OCI-LY3 (cell line): ENCODE measurements around the gene CXXC1.

Source experiments
- H2AFZ ChIP-seq: fragments of 200-600, 300-600 bp; shearing (Covaris generic); 2 replicates; pipeline ENCODE4 v1.6.0; 2014; ENCODE audit warnings: antibody characterized with exemption, low read depth, low read length
- H3K27ac ChIP-seq: fragments of 200-600, 300-600 bp; sonication (generic); 2 replicates; pipeline ENCODE4 v1.5.1; 2014; ENCODE audit warnings: mild to moderate bottlenecking, low read length, moderate library complexity, mixed read lengths
- H3K27me3 ChIP-seq: fragments of 200-600, 300-600 bp; sonication (generic); 2 replicates; pipeline ENCODE4 v1.6.1; 2014; ENCODE audit warnings: low read depth, low read length, mixed read lengths
- H3K36me3 ChIP-seq: fragments of 200-600, 300-600 bp; sonication (generic); replicated peaks from 2 replicates; pipeline ENCODE3; 2014; ENCODE audit warnings: low read depth, low read length, mixed read lengths
- H3K4me1 ChIP-seq: fragments of 300-600, 200-600 bp; sonication (generic); 2 replicates; pipeline ENCODE4 v1.6.1; 2014; ENCODE audit warnings: low read length, mixed read lengths
- H3K4me2 ChIP-seq: fragments of 200-600, 300-600 bp; sonication (generic); 2 replicates; pipeline ENCODE4 v1.6.1; 2014; ENCODE audit warnings: low read length, mixed read lengths
- H3K4me3 ChIP-seq: fragments of 300-600, 200-600 bp; sonication (generic); 2 replicates; pipeline ENCODE4 v1.5.1; 2014; ENCODE audit warnings: antibody characterized with exemption, mild to moderate bottlenecking, low read length, moderate library complexity
- H3K79me2 ChIP-seq: fragments of 300-600, 200-600 bp; shearing (Covaris generic); 2 replicates; pipeline ENCODE4 v1.6.1; 2014; ENCODE audit warnings: mild to moderate bottlenecking, low read length, mixed read lengths
- H3K9ac ChIP-seq: fragments of 300-600, 200-600 bp; shearing (Covaris generic); 2 replicates; pipeline ENCODE4 v1.6.0; 2014; ENCODE audit warnings: mild to moderate bottlenecking, low read length, moderate library complexity
- H3K9me3 ChIP-seq: fragments of 200-600, 300-600 bp; shearing (Covaris generic); 2 replicates; pipeline ENCODE4 v1.6.1; 2014; ENCODE audit warnings: low read length, mixed read lengths; ENCODE audit not compliant: insufficient read depth
- H4K20me1 ChIP-seq: fragments of 200-600, 300-600 bp; sonication (generic); 2 replicates; pipeline ENCODE4 v1.6.1; 2016; ENCODE audit warnings: low read length, mixed read lengths; ENCODE audit not compliant: insufficient read depth
- CTCF ChIP-seq: fragments of 200-600, 300-600 bp; sonication (generic); IDR thresholded peaks from 2 replicates; pipeline ENCODE4 v1.5.1; 2014; ENCODE audit warnings: antibody characterized with exemption, low read length, low read depth
- EZH2phosphoT487 ChIP-seq: fragments of 200-600 bp; shearing (Covaris generic); IDR thresholded peaks from 2 replicates; pipeline ENCODE4 v1.6.1; 2018; ENCODE audit warnings: antibody characterized with exemption, mixed run types, low read depth

Gene CXXC1

GRCh38 chr18:50284255-50284885 lies 3.1 kb downstream of the CXXC1 start:
- Histone ChIP-seq H3K27ac (no peak overlapping the region), H3K4me2 (no peak overlapping the region), H3K4me3 (no peak overlapping the region), H3K9me3 (no peaks in the 10 kb centered on the region), H3K27me3 (no peaks in the 10 kb centered on the region), H3K4me1 (peaks cover 26% of the 10 kb centered on the region), H4K20me1 (peaks cover 10% of the 10 kb centered on the region; the same call in 1 of the 2 replicates), H3K9ac (no peak overlapping the region), H2AFZ (no peak overlapping the region), H3K36me3 (peaks cover 52% of the 10 kb centered on the region), H3K79me2 (peaks cover 47% of the 10 kb centered on the region)
- no peak for TF ChIP-seq EZH2phosphoT487
- TF ChIP-seq CTCF, result no peak

- no peak for TF ChIP-seq CTCF
- TF ChIP-seq EZH2phosphoT487, result no peak
- no peak overlapping the region for H2AFZ ChIP-seq
- no peaks in the 10 kb centered on the region for H3K27me3 ChIP-seq
- peaks cover 32% of the 10 kb centered on the region for H3K4me1 ChIP-seq
- H3K79me2 ChIP-seq, result peaks cover 54% of the 10 kb centered on the region
- H3K9me3 ChIP-seq, result no peaks in the 10 kb centered on the region
- H3K9ac ChIP-seq, result no peak overlapping the region
- no peak overlapping the region for H3K4me2 ChIP-seq
- H3K27ac ChIP-seq, result no peak overlapping the region
- peaks cover 18% of the 10 kb centered on the region for H4K20me1 ChIP-seq
- peaks cover 59% of the 10 kb centered on the region for H3K36me3 ChIP-seq
- no peak overlapping the region for H3K4me3 ChIP-seq
Observed at GRCh38 chr18:50283469-50284209, 3.9 kb downstream of the CXXC1 start.

- Histone ChIP-seq H3K9me3 (no peaks in the 10 kb centered on the region), H3K4me3 (peak overlapping the region; percentile 84), H3K27me3 (no peaks in the 10 kb centered on the region), H3K4me2 (peak overlapping the region; percentile 97), H4K20me1 (peaks cover 18% of the 10 kb centered on the region), H3K79me2 (peaks cover 62% of the 10 kb centered on the region), H3K36me3 (peaks cover 65% of the 10 kb centered on the region), H3K9ac (no peak overlapping the region), H3K4me1 (peaks cover 32% of the 10 kb centered on the region), H2AFZ (no peak overlapping the region), H3K27ac (no peak overlapping the region)
- TF ChIP-seq CTCF (no peak), EZH2phosphoT487 (no peak)
Observed at GRCh38 chr18:50282521-50283335, 4.8 kb downstream of the CXXC1 start.
